Measurements from ENCODE around the gene RPGR. TPM values are rescaled to one million over a fixed set of nuclear protein-coding genes. Genes with fewer than 3 reads are reported as not detected.

The RPGR gene
- total RNA-seq, 1 experiment from 2014 or later, result 8.3 TPM

DNA sequence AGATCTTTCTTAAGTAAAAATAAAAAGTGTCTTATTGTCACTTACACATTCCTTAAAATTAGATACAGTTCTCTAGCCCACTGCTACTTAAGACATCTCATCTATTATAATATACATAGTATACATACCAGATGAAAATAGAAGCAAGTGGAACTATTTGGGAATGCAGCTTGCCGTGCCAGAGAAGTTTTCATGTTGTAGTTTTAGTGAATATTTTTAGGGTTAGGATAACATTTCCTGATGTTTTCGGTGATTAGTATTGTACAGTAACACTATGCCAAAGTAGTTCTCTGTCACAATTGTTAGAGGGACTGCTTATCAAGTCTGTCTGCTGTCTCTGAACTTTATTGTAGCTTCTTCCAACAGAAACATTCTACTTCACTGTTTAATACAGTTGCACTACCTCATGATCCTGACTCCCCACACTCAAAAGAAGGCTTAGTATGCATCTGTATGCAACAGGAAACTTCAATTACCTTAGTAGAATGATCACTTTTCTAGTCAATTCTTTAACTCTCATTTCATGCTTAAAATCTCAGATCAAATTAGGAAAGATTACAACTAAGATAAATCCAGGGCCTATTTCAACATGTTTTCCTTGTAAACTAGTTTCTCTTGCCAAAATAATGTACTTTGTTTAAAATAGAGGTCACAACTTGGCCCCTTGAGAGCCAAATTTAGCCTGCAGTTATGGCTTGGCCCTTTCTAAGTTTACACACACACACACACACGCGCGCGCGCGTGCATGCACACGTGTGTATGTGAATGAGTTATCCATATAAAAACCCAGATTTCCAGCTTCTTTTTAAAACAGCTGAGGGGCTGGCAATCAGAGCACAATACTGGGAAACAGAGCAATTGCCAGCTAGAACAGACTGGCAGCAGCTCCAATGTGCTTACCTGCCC is 64.3 kb downstream of the RPGR start:
- H3K9me2 ChIP-seq (replicated peaks; ENCODE audit: low read length), result no peaks in the 10 kb centered on the region
- no peaks in the 10 kb centered on the region for H4K20me1 ChIP-seq (ENCODE audit: low read length)
- H3K4me1 ChIP-seq (ENCODE audit: insufficient read depth, low read length), result no peaks in the 10 kb centered on the region
- no peak overlapping the region for H2AFZ ChIP-seq (ENCODE audit: low read length)
- no peak overlapping the region for H3K4me2 ChIP-seq (ENCODE audit: low read length)
- no peak for DNase-seq
- H3K27ac ChIP-seq (ENCODE audit: low read length), result no peak overlapping the region
- no peaks in the 10 kb centered on the region for H3F3A ChIP-seq (ENCODE audit: low read length, unreplicated experiment)
- H3K36me3 ChIP-seq (ENCODE audit: low read depth, low read length), result no peaks in the 10 kb centered on the region
- no peaks in the 10 kb centered on the region for H3K9me3 ChIP-seq (ENCODE audit: low read length)
- POLR2A ChIA-PET (ENCODE audit: unreplicated experiment), result no interaction called here
- CTCF ChIA-PET, result no interaction called here
- intact Hi-C loops (cut with micrococcal nuclease), result loop anchor here (1.0 kb wide), 1 partner anchor 25 kb away; no protein-coding TSS in a partner anchor
- no peak overlapping the region for H3K4me3 ChIP-seq (ENCODE audit: low read length)
- H3K9ac ChIP-seq (ENCODE audit: low read length), result no peak overlapping the region
- H3K79me2 ChIP-seq (ENCODE audit: low read length), result no peaks in the 10 kb centered on the region
- H3K27me3 ChIP-seq (ENCODE audit: low read length), result no peaks in the 10 kb centered on the region
- TF ChIP-seq EZH2phosphoT487 (IDR thresholded peaks at IDR 0.05; ENCODE audit: borderline replicate concordance, low read length), result no peak
- no peak for TF ChIP-seq EZH2 (IDR thresholded peaks at IDR 0.05; ENCODE audit: low read length, unreplicated experiment)
- TF ChIP-seq, protein P1, sequence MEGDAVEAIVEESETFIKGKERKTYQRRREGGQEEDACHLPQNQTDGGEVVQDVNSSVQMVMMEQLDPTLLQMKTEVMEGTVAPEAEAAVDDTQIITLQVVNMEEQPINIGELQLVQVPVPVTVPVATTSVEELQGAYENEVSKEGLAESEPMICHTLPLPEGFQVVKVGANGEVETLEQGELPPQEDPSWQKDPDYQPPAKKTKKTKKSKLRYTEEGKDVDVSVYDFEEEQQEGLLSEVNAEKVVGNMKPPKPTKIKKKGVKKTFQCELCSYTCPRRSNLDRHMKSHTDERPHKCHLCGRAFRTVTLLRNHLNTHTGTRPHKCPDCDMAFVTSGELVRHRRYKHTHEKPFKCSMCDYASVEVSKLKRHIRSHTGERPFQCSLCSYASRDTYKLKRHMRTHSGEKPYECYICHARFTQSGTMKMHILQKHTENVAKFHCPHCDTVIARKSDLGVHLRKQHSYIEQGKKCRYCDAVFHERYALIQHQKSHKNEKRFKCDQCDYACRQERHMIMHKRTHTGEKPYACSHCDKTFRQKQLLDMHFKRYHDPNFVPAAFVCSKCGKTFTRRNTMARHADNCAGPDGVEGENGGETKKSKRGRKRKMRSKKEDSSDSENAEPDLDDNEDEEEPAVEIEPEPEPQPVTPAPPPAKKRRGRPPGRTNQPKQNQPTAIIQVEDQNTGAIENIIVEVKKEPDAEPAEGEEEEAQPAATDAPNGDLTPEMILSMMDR (conservative IDR thresholded peaks at IDR 0.05; ENCODE audit: low read depth, low read length), result no peak
- BruUV-seq (replicated peaks), result no TSS peak
- ATAC-seq, result no peak

DNA sequence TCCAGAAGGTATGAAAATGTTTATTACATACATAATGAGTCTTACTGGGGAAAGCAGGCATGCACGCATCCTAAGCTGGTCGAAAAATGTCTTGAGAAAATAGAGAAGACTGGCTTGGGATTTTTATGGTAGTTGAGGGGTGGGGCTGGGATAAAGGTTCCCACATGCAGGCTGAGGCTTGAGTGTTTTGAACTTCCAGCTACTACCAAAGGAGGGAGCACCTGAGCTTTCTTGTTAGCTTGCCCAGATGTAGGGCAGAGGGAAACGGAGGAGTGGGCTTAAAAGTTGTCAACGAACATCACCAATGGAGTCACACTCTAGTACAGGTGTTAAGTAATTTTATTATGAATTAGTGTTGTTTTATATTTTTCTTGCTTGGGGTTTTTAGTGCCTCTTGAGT is 67.1 kb downstream of the RPGR start:
- peak; percentile 64 for ATAC-seq
- Histone ChIP-seq H3K36me3 (ENCODE audit: low read depth, low read length) (no peaks in the 10 kb centered on the region), H3F3A (ENCODE audit: low read length, unreplicated experiment) (no peaks in the 10 kb centered on the region), H3K27ac (ENCODE audit: low read length) (no peak overlapping the region), H3K4me2 (ENCODE audit: low read length) (no peak overlapping the region), H2AFZ (ENCODE audit: low read length) (no peak overlapping the region), H3K9me3 (ENCODE audit: low read length) (no peaks in the 10 kb centered on the region), H3K9me2 (replicated peaks; ENCODE audit: low read length) (no peaks in the 10 kb centered on the region), H3K4me1 (ENCODE audit: insufficient read depth, low read length) (no peaks in the 10 kb centered on the region), H3K4me3 (ENCODE audit: low read length) (no peak overlapping the region), H4K20me1 (ENCODE audit: low read length) (no peaks in the 10 kb centered on the region), H3K27me3 (ENCODE audit: low read length) (no peaks in the 10 kb centered on the region), H3K9ac (ENCODE audit: low read length) (no peak overlapping the region), H3K79me2 (ENCODE audit: low read length) (no peaks in the 10 kb centered on the region)
- POLR2A ChIA-PET (ENCODE audit: unreplicated experiment), result interaction anchor here (0.6 kb wide), 1 partner anchor 66 kb away, joined by 4 read pairs; no protein-coding TSS in a partner anchor
- CTCF ChIA-PET, result interaction anchor here (0.6 to 1.2 kb wide), 3 partner anchors 22 to 67 kb away, joined by 6 to 10 read pairs (median 9); partner anchors contain the start of gene RPGR
- TF ChIP-seq EZH2 (IDR thresholded peaks at IDR 0.05; ENCODE audit: low read length, unreplicated experiment), result no peak
- TF ChIP-seq, protein P1 (conservative IDR thresholded peaks at IDR 0.05; ENCODE audit: low read depth, low read length), result peak; percentile 72
- peak; percentile 64 for DNase-seq
- intact Hi-C loops (cut with micrococcal nuclease), result loop anchor here (2.0 kb wide), 1 partner anchor 67 kb away; the partner anchor contains the start of gene RPGR
- no TSS peak for BruUV-seq (replicated peaks)

DNA sequence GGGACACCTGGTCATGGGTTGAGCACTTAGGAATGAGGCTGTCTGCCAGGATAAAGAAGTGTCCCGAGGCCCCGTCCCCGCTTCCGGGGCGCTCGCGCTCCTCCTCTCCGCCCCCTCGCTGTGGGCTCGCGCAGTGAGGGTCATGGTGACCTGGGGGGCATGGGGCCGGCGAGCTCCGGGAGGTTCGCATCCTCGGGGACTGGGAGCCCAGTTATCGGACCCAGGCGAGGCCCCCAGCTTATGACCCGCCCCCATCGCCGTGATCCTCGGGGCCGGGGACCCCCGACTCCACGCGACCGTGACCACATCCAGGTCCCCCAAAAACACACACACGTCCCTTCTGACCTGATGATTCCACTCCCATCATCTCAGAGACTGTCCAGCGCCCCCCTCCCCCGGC is 71.3 kb downstream of the RPGR start:
- CTCF ChIA-PET, result interaction anchor here (0.5 kb wide), 1 partner anchor 154 kb away, joined by 3 read pairs; no protein-coding TSS in a partner anchor
- H3K4me3 ChIP-seq (ENCODE audit: low read length), result no peak overlapping the region

More for the DNA sequence above, 71.3 kb downstream of the RPGR start:
- no peaks in the 10 kb centered on the region for H3K9me2 ChIP-seq (replicated peaks; ENCODE audit: low read length)
- TF ChIP-seq EZH2 (IDR thresholded peaks at IDR 0.05; ENCODE audit: low read length, unreplicated experiment), result no peak
- TF ChIP-seq, protein P1 (conservative IDR thresholded peaks at IDR 0.05; ENCODE audit: low read depth, low read length), result no peak
- no peak for TF ChIP-seq EZH2phosphoT487 (IDR thresholded peaks at IDR 0.05; ENCODE audit: borderline replicate concordance, low read length)
- no peaks in the 10 kb centered on the region for H3F3A ChIP-seq (ENCODE audit: low read length, unreplicated experiment)
- no peaks in the 10 kb centered on the region for H3K36me3 ChIP-seq (ENCODE audit: low read depth, low read length)
- POLR2A ChIA-PET (ENCODE audit: unreplicated experiment), result no interaction called here
- intact Hi-C loops (cut with micrococcal nuclease), result no loop called here
- ATAC-seq, result no peak
- no peak for DNase-seq
- H3K9ac ChIP-seq (ENCODE audit: low read length), result no peak overlapping the region
- no peak overlapping the region for H2AFZ ChIP-seq (ENCODE audit: low read length)
- no peak overlapping the region for H3K27ac ChIP-seq (ENCODE audit: low read length)
- H4K20me1 ChIP-seq (ENCODE audit: low read length), result no peaks in the 10 kb centered on the region
- H3K4me2 ChIP-seq (ENCODE audit: low read length), result no peak overlapping the region
- no peaks in the 10 kb centered on the region for H3K4me1 ChIP-seq (ENCODE audit: insufficient read depth, low read length)
- H3K9me3 ChIP-seq (ENCODE audit: low read length), result no peaks in the 10 kb centered on the region
- H3K27me3 ChIP-seq (ENCODE audit: low read length), result no peaks in the 10 kb centered on the region
- no TSS peak for BruUV-seq (replicated peaks)
- H3K79me2 ChIP-seq (ENCODE audit: low read length), result no peaks in the 10 kb centered on the region
